B cell (primary cell): ENCODE data around the gene MRPL53. TPM values are rescaled to one million over a fixed set of nuclear protein-coding genes. Genes with fewer than 3 reads are reported as not detected.

Experiments used
- ATAC-seq: fragments of 200-7000 bp; cut with Tn5 transposase; one replicate; pipeline ENCODE4 v1.10.0; 2021; ENCODE audit warnings: low read depth, mild to moderate bottlenecking, moderate number of reproducible peaks, moderate library complexity
- CTCF ChIA-PET: fragments of 350-600 bp; sonication (Branson Sonifier 250); formaldehyde crosslinking; loops from one replicate; lab custom pipeline; 2021; ENCODE audit warnings: antibody characterized with exemption, inconsistent platforms; lab: Charles Lee
- POLR2A ChIA-PET: fragments of 350-600 bp; sonication (Branson Sonifier 250); formaldehyde crosslinking; loops from one replicate; lab custom pipeline; 2021; ENCODE audit warnings: antibody characterized with exemption; lab: Charles Lee
- DNase-seq: peaks from one replicate; pipeline ENCODE4 v3.0.0; 2013
- H2AFZ ChIP-seq: 2 replicates; pipeline ENCODE4 v1.6.1; 2012; ENCODE audit warnings: mild to moderate bottlenecking, low read depth, low read length; ENCODE audit not compliant: insufficient read depth, poor library complexity, severe bottlenecking
- H3K27ac ChIP-seq, 2 donors: 1 replicate in 1 of 2; 2 replicates in 1 of 2; pipeline ENCODE4 v1.5.1; 2012 to 2013; ENCODE audit warnings: low read length in 2 of 2, mild to moderate bottlenecking in 2 of 2, moderate library complexity in 1 of 2
- H3K27me3 ChIP-seq, 4 experiments: fragments of 200-600 bp in 1 of 4; sonication (generic) in 1 of 4; replicated peaks in 1 of 4; 1 replicate in 2 of 4; 2 replicates in 2 of 4; pipeline versions ENCODE4 v1.6.1 to v1.7.0; 2013 to 2016; ENCODE audit warnings: low read length in 3 of 4, mild to moderate bottlenecking in 2 of 4, mixed read lengths in 1 of 4, moderate library complexity in 1 of 4; ENCODE audit not compliant: insufficient read depth in 4 of 4, control insufficient read depth in 3 of 4; ENCODE audit errors: control extremely low read depth in 1 of 4
- H3K36me3 ChIP-seq, 2 experiments: replicated peaks in 1 of 2; 1 replicate in 1 of 2; 2 replicates in 1 of 2; pipeline versions ENCODE4 v1.6.1 to v1.7.1; 2013; ENCODE audit warnings: low read length in 1 of 2; ENCODE audit not compliant: insufficient read depth in 2 of 2, control insufficient read depth in 1 of 2; ENCODE audit errors: control extremely low read depth in 1 of 2, extremely low read depth in 1 of 2
- H3K4me1 ChIP-seq, 2 donors: fragments of 200-600 bp in 1 of 2; sonication (generic) in 1 of 2; 1 replicate in 1 of 2; 2 replicates in 1 of 2; pipeline versions ENCODE4 v1.5.1 to v1.6.1; 2013 to 2017; ENCODE audit warnings: low read length in 2 of 2; ENCODE audit not compliant: control insufficient read depth in 2 of 2, insufficient read depth in 2 of 2
- H3K4me2 ChIP-seq: replicated peaks from 2 replicates; pipeline ENCODE3; 2012; ENCODE audit warnings: mild to moderate bottlenecking, low read depth, low read length; ENCODE audit not compliant: poor library complexity, severe bottlenecking
- H3K4me3 ChIP-seq, 5 experiments: fragments of 200-600 bp in 1 of 5; sonication (generic) in 1 of 5; 1 replicate in 3 of 5; 2 replicates in 2 of 5; pipeline versions ENCODE4 v1.5.1 to v1.7.0; 2011 to 2016; ENCODE audit warnings: low read length in 4 of 5, mild to moderate bottlenecking in 4 of 5, low read depth in 2 of 5, control low read depth in 1 of 5, moderate library complexity in 1 of 5; ENCODE audit not compliant: insufficient read depth in 1 of 5; ENCODE audit errors: control extremely low read depth in 1 of 5, extremely low read depth in 1 of 5
- H3K79me2 ChIP-seq: fragments of 200-600 bp; sonication (generic); one replicate; pipeline ENCODE4 v1.6.0; 2016; ENCODE audit warnings: low read length; ENCODE audit not compliant: control insufficient read depth, insufficient read depth
- H3K9ac ChIP-seq: fragments of 200-600 bp; sonication (generic); 2 replicates; pipeline ENCODE4 v1.6.1; 2017; ENCODE audit warnings: mild to moderate bottlenecking, low read length, moderate library complexity
- H3K9me3 ChIP-seq, 3 donors: one replicate each; pipeline versions ENCODE4 v1.6.1 to v1.7.1; 2013; ENCODE audit warnings: low read length in 2 of 3; ENCODE audit not compliant: control insufficient read depth in 2 of 3, insufficient read depth in 1 of 3; ENCODE audit errors: control extremely low read depth in 1 of 3
- H4K20me1 ChIP-seq: 2 replicates; pipeline ENCODE4 v1.6.0; 2012; ENCODE audit warnings: mild to moderate bottlenecking, low read length; ENCODE audit not compliant: insufficient read depth, control insufficient read depth, poor library complexity, severe bottlenecking
- H3K27ac Mint-ChIP-seq: one replicate; pipeline ENCODE4 v1.8.0; 2021; ENCODE audit warnings: mixed read lengths
- H3K27me3 Mint-ChIP-seq: one replicate; pipeline ENCODE4 v1.8.0; 2021; ENCODE audit warnings: mixed read lengths
- H3K4me1 Mint-ChIP-seq: one replicate; pipeline ENCODE4 v1.8.0; 2021; ENCODE audit warnings: mixed read lengths
- H3K4me3 Mint-ChIP-seq: one replicate; pipeline ENCODE4 v1.8.0; 2021; ENCODE audit warnings: mixed read lengths
- H3K9me3 Mint-ChIP-seq: one replicate; pipeline ENCODE4 v1.8.0; 2022; ENCODE audit warnings: mixed read lengths; ENCODE audit not compliant: insufficient read depth
- CTCF ChIP-seq: fragments of 200-600 bp; IDR thresholded peaks from one replicate; pipeline ENCODE4 v1.8.0; 2022; ENCODE audit warnings: antibody characterized with exemption, mild to moderate bottlenecking
- EZH2 ChIP-seq: IDR thresholded peaks from 2 replicates; pipeline ENCODE4 v1.6.1; 2012; ENCODE audit warnings: borderline replicate concordance, low read depth, mild to moderate bottlenecking, moderate library complexity, low read length; ENCODE audit not compliant: insufficient read depth, poor library complexity, severe bottlenecking
- WGBS: methylation state at CpG from one replicate; pipeline ENCODE4 v1.1.5; 2013; ENCODE audit warnings: missing lambda C conversion rate; ENCODE audit not compliant: insufficient coverage; 5-methylcytosine and 5-hydroxymethylcytosine counted together
- intact Hi-C: fragments of 100-400 bp; cut with micrococcal nuclease; formaldehyde crosslinking; loops from one replicate; pipeline ENCODE4 v1.10.0; 2022
- polyA plus RNA-seq: library from polyadenylated mRNA; depleted of rRNA; stranded (reverse); fragments of >200 nt; gene quantifications from 2 replicates; pipeline ENCODE4 v1.2.3, GENCODE V29; 2012
- total RNA-seq, 2 donors: library from RNA; stranded (reverse); fragments of 120-200 nt in 1 of 2; gene quantifications; 1 replicate in 1 of 2; 2 replicates in 1 of 2; pipeline versions ENCODE4 v1.2.3 to v1.2.4, GENCODE V29; 2013 to 2022

MRPL53 gene
- total and polyA plus RNA-seq, 2 donors (not counting 1 experiment from before 2014, with no cell fraction given): 59.3 to 70.0 TPM

GRCh38 chr2:74488643-74489481, 16.4 kb upstream of the MRPL53 start:
- Histone ChIP-seq H3K36me3 (peaks cover 0 to 65% of the 10 kb centered on the region in 2 experiments), H4K20me1 (peaks cover 40% of the 10 kb centered on the region), H2AFZ (no peak overlapping the region), H3K79me2 (peaks cover 35% of the 10 kb centered on the region), H3K9ac (no peak overlapping the region), H3K4me1 (peaks cover under 1 to 4% of the 10 kb centered on the region in 2 donors), H3K27ac (no peak overlapping the region), H3K4me3 (no peak overlapping the region), H3K27me3 (no peaks in the 10 kb centered on the region), H3K4me2 (no peak overlapping the region), H3K9me3 (no peaks in the 10 kb centered on the region)
- Mint-ChIP-seq H3K27me3 (no peaks in the 10 kb centered on the region), H3K4me3 (no peak overlapping the region), H3K27ac (no peak overlapping the region), H3K4me1 (peaks cover 6% of the 10 kb centered on the region), H3K9me3 (no peaks in the 10 kb centered on the region)
- 97% methylated on average over 6 of the region's 9 CpGs for WGBS
- intact Hi-C loops: no loop called here
- ATAC-seq (no peak), DNase-seq (no peak)
- CTCF ChIA-PET: interaction anchor here (0.9 to 1.3 kb wide), 3 partner anchors 13 to 99 kb away, joined by 3 read pairs; no protein-coding TSS in a partner anchor
- POLR2A ChIA-PET: no interaction called here
- no peak for TF ChIP-seq CTCF
- TF ChIP-seq EZH2: no peak

- intact Hi-C loops: no loop called here
- Histone ChIP-seq H3K79me2 (peaks cover 54% of the 10 kb centered on the region), H4K20me1 (peaks cover 55% of the 10 kb centered on the region), H2AFZ (no peak overlapping the region), H3K4me3 (no peak overlapping the region), H3K36me3 (peaks cover 0 to 45% of the 10 kb centered on the region in 2 experiments), H3K27me3 (no peaks in the 10 kb centered on the region), H3K27ac (no peak overlapping the region), H3K9ac (no peak overlapping the region), H3K4me1 (peaks cover 17 to 23% of the 10 kb centered on the region in 2 donors), H3K9me3 (no peaks in the 10 kb centered on the region), H3K4me2 (no peak overlapping the region)
- no peaks in the 10 kb centered on the region for H3K27me3 Mint-ChIP-seq
- H3K4me3 Mint-ChIP-seq: no peak overlapping the region
- no peak overlapping the region for H3K27ac Mint-ChIP-seq
- ChIA-PET POLR2A (no interaction called here), CTCF (interaction anchor here (0.7 to 7.1 kb wide), 3 partner anchors 14 to 114 kb away, joined by 3 to 149 read pairs (median 3); no protein-coding TSS in a partner anchor)
- peaks cover 26% of the 10 kb centered on the region for H3K4me1 Mint-ChIP-seq
- DNase-seq: no peak
- no peak for ATAC-seq
- no peak for TF ChIP-seq EZH2
- TF ChIP-seq CTCF: no peak
- no peaks in the 10 kb centered on the region for H3K9me3 Mint-ChIP-seq
- 100% methylated on average over 2 of the region's 2 CpGs for WGBS
These were observed 13.7 kb upstream of the MRPL53 start for GRCh38 chr2:74486141-74486540.
